GM12801 (cell line): ENCODE results near the gene ATP11A.

Experiments
- TF ChIP-seq, protein P1 (sequence below): IDR thresholded peaks from one replicate; pipeline ENCODE4 v1.5.1; 2011; ENCODE audit warnings: control low read depth; ENCODE audit not compliant: insufficient read length; ENCODE audit errors: extremely low read depth

Gene ATP11A

DNA sequence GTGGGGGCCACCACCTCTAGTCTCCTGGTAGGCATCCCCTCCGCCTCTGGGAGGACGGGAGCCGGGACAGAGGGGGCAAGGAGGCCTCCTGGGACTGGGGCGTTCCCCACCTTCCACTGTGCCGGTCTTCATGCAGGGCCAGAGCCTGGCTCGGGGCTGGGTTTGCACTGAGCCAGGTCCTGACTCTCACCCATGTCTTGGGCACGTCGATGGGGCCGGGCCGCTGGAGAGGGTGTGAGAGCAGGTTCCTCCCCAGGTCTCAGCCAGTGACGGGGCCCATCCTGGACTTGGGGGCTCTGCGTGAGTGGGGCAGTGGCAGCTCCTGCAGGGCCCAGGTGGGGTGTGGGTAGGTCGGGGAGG is 26.6 kb downstream of the ATP11A start:
- TF ChIP-seq, protein P1, sequence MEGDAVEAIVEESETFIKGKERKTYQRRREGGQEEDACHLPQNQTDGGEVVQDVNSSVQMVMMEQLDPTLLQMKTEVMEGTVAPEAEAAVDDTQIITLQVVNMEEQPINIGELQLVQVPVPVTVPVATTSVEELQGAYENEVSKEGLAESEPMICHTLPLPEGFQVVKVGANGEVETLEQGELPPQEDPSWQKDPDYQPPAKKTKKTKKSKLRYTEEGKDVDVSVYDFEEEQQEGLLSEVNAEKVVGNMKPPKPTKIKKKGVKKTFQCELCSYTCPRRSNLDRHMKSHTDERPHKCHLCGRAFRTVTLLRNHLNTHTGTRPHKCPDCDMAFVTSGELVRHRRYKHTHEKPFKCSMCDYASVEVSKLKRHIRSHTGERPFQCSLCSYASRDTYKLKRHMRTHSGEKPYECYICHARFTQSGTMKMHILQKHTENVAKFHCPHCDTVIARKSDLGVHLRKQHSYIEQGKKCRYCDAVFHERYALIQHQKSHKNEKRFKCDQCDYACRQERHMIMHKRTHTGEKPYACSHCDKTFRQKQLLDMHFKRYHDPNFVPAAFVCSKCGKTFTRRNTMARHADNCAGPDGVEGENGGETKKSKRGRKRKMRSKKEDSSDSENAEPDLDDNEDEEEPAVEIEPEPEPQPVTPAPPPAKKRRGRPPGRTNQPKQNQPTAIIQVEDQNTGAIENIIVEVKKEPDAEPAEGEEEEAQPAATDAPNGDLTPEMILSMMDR: no peak

DNA sequence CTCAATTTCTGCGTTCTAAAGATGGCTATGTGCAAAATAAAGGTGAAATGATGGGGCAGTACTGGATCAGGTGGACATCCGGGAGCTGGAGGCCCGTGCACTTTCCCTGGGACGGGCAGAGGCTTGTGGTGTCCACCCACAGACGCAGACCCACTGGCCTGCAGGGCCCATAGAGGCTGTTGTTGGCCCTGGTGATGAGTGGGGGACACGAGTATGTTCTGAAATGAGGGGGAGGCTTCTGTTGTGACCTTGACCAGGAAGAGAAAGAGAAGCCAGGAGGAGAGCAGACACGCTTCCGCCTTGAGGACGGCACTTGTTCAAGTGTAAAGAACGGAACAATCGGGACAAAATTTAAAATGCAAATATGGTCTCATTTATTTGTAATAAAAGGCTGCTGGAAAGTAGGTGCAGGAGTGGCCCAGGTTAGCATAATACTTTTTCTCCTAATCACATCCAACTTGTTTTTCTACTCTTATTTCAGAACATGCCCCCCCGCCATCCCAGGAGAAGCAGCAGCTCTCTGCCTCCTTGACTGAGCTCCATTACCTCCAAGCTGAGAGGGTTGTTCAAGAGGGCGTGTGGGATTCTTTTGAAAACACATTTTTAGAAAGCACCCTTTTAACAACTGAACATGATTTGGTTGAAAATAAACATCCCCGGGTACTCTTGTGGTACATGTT is 27.1 kb downstream of the ATP11A start:
- TF ChIP-seq, protein P1: no peak

DNA sequence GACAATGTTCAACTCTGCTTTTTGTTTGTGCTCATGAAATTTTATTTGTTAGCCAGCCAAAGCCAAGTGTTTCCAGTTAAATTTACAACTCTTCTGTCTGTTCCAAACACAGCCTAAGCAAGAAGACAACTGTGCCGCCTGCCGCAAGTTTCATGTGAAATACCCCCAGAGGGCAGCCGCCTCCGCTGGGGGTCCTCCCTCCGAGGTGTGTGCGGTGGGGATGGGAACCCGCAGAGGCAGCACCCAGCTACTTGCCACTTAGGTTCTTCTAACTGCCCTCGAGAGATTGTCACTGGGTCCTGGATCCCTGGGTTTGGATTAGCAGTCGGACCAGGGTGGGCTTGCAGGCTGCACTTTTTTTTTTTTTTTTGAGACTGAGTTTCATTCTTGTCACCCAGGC is 28.5 kb downstream of the ATP11A start:
- TF ChIP-seq, protein P1: no peak

DNA sequence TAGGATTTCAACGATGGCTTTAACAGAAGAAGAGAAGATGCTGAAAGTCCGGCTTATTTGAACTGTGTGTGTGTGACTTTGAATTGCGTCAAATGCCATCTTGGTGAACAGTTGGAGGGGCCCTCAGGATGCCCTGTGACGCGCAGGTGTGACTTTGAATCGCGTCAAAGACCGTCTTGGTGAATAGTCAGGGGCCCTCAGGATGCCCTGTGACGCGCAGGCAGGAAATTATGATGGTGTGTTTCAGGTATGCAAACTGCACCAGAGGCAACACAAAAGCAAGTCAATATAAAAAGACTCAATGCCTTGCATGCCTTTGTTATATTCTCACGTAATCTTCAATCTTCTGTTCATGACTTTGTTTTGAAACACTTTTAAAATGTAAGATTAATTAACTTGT is 29.2 kb downstream of the ATP11A start:
- TF ChIP-seq, protein P1: no peak

DNA sequence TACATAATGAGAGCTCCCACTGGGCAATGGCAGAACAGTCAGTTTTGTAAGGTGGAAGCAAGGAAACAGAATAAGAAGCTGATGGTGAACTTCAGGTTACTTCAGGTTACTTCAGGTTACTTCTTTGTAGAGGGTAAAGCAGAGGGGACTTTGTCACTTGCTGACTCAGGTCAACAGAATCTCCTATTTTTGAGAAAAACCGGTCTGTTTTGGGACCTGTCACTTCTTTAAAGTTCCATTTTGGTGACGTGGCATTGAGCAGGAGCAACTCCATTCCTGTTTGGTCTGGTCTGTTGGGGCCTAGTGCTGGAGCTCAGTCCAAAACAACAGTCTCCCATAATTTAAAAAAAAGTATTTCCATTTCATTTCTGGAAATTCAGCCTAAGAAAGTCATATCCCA is 29.7 kb downstream of the ATP11A start:
- TF ChIP-seq, protein P1: no peak

DNA sequence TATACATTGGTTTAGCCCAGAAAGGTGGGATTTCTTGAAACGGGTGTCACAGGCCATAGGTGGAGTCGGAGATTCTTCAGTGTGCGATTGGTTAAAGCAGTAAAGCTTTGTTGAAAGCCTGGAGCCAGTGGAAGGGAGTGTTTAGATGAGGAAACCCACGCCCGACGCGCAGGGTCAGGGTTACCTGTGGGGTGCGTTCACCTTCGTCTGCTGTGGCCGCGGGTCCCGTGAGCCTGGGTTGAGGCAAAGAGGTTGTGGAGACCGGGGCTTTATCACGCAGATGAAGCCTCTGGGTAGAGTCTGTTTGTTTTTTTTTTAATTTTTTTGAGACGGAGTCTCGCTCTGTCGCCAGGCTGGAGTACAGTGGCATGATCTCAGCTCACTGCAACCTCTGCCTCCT is 30.4 kb downstream of the ATP11A start:
- TF ChIP-seq, protein P1: no peak

DNA sequence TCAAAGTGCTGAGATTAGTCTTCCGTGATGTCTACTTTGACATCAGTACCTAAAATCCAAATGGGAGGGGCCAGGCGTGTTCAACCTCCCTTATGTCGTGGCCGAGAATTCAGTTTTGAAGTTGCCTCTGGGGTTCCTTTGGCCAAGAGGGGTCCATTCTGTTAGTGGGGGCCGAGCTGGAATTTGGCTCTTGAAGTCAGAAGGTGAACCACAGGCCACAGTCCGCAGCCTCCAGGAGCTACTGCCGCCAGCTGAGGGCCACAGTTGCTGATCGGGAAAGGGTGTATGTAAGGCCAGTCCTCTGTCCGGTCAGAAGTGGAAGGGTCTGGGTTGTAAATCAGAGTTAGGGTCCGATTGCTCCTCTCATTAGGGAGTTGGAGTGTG is 31.0 kb downstream of the ATP11A start:
- TF ChIP-seq, protein P1: no peak
